WTC11 (cell line): ENCODE measurements around the gene ZC3H7B. TPM values are rescaled to one million over a fixed set of nuclear protein-coding genes. Genes with fewer than 3 reads are reported as not detected.

ENCODE experiments used
- ATAC-seq: fragments of 200-7000 bp; cut with Tn5 transposase; 2 replicates; pipeline ENCODE4 v1.10.0; 2021; ENCODE audit warnings: mild to moderate bottlenecking, moderate library complexity
- CTCF ChIA-PET: fragments of 300-600 bp; sonication (Branson Sonifier 250); formaldehyde crosslinking; loops from one replicate; lab custom pipeline; 2021; ENCODE audit warnings: antibody characterized with exemption; lab: Charles Lee
- POLR2A ChIA-PET: fragments of 350-600 bp; sonication (Branson Sonifier 250); formaldehyde crosslinking; loops from one replicate; lab custom pipeline; 2021; ENCODE audit warnings: antibody characterized with exemption; lab: Charles Lee
- DNase-seq: peaks from one replicate; pipeline ENCODE4 v3.0.0; 2021; ENCODE audit warnings: low spot score
- H3K27ac Mint-ChIP-seq: 2 replicates; pipeline ENCODE4 v1.8.0; 2021; ENCODE audit warnings: mixed read lengths
- H3K27me3 Mint-ChIP-seq: 2 replicates; pipeline ENCODE4 v1.8.0; 2021; ENCODE audit warnings: low read depth, mild to moderate bottlenecking, moderate library complexity, mixed read lengths
- H3K36me3 Mint-ChIP-seq: 2 replicates; pipeline ENCODE4 v1.8.0; 2021; ENCODE audit warnings: mixed read lengths
- H3K4me1 Mint-ChIP-seq: 2 replicates; pipeline ENCODE4 v1.8.0; 2022; ENCODE audit warnings: mixed read lengths
- H3K4me3 Mint-ChIP-seq: 2 replicates; pipeline ENCODE4 v1.8.0; 2021; ENCODE audit warnings: mild to moderate bottlenecking, moderate library complexity, mixed read lengths
- H3K9me3 Mint-ChIP-seq: 2 replicates; pipeline ENCODE4 v1.8.0; 2021; ENCODE audit warnings: mixed read lengths
- FOXJ3 ChIP-seq: sonication (generic); formaldehyde crosslinking; IDR thresholded peaks from 2 replicates; pipeline ENCODE4 v1.9.0; 2021; ENCODE audit warnings: missing genetic modification reagents, mild to moderate bottlenecking, borderline replicate concordance
- MXD4 ChIP-seq: fragments of 250-450 bp; sonication (Bioruptor Pico); IDR thresholded peaks from 2 replicates; pipeline ENCODE4 v1.8.0; 2021; ENCODE audit warnings: mild to moderate bottlenecking, moderate library complexity, borderline replicate concordance
- NR1H2 ChIP-seq: sonication (generic); formaldehyde crosslinking; IDR thresholded peaks from 2 replicates; pipeline ENCODE4 v1.9.0; 2021; ENCODE audit warnings: mild to moderate bottlenecking, moderate library complexity, missing genetic modification reagents
- NR2C2 ChIP-seq: sonication (generic); formaldehyde crosslinking; IDR thresholded peaks from 2 replicates; pipeline ENCODE4 v1.8.0; 2022; ENCODE audit warnings: mild to moderate bottlenecking, missing genetic modification reagents
- TEAD4 ChIP-seq: sonication (generic); formaldehyde crosslinking; IDR thresholded peaks from 2 replicates; pipeline ENCODE4 v1.8.0; 2022; ENCODE audit warnings: mild to moderate bottlenecking, missing genetic modification reagents
- ZBTB43 ChIP-seq: sonication (generic); formaldehyde crosslinking; IDR thresholded peaks from 2 replicates; pipeline ENCODE4 v1.8.1; 2023; ENCODE audit warnings: mild to moderate bottlenecking, missing genetic modification reagents
- ZNF121 ChIP-seq: sonication (generic); formaldehyde crosslinking; IDR thresholded peaks from 2 replicates; pipeline ENCODE4 v1.8.0; 2023; ENCODE audit warnings: missing genetic modification reagents
- total RNA-seq: library from RNA; stranded (reverse); gene quantifications from 3 replicates; pipeline ENCODE4 v1.2.3, GENCODE V29; 2021
- TF ChIP-seq, protein P1 (sequence below): sonication (generic); formaldehyde crosslinking; IDR thresholded peaks from 2 replicates; pipeline ENCODE4 v1.8.0; 2022; ENCODE audit warnings: mild to moderate bottlenecking, missing genetic modification reagents
- TF ChIP-seq, protein P2 (sequence below): sonication (generic); formaldehyde crosslinking; IDR thresholded peaks from 2 replicates; pipeline ENCODE4 v1.8.1; 2023; ENCODE audit warnings: mild to moderate bottlenecking, missing genetic modification reagents, moderate library complexity
- TF ChIP-seq, protein P3 (sequence below): sonication (generic); formaldehyde crosslinking; conservative IDR thresholded peaks from 2 replicates; pipeline ENCODE4 v1.8.1; 2023; ENCODE audit warnings: mild to moderate bottlenecking, low read depth, missing genetic modification reagents, moderate library complexity
- TF ChIP-seq, protein P4 (sequence below): sonication (generic); formaldehyde crosslinking; IDR thresholded peaks from 2 replicates; pipeline ENCODE4 v1.8.0; 2022; ENCODE audit warnings: mild to moderate bottlenecking, missing genetic modification reagents

Gene ZC3H7B
- total RNA-seq, 1 experiment from 2014 or later: 64.7 TPM

- TF ChIP-seq, protein P1, sequence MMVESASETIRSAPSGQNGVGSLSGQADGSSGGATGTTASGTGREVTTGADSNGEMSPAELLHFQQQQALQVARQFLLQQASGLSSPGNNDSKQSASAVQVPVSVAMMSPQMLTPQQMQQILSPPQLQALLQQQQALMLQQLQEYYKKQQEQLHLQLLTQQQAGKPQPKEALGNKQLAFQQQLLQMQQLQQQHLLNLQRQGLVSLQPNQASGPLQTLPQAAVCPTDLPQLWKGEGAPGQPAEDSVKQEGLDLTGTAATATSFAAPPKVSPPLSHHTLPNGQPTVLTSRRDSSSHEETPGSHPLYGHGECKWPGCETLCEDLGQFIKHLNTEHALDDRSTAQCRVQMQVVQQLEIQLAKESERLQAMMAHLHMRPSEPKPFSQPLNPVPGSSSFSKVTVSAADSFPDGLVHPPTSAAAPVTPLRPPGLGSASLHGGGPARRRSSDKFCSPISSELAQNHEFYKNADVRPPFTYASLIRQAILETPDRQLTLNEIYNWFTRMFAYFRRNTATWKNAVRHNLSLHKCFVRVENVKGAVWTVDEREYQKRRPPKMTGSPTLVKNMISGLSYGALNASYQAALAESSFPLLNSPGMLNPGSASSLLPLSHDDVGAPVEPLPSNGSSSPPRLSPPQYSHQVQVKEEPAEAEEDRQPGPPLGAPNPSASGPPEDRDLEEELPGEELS (CRISPR knock-in tag): no peak
Measured at GRCh38 chr22:41347066-41347859, 45.9 kb downstream of the ZC3H7B start (continued).

DNA sequence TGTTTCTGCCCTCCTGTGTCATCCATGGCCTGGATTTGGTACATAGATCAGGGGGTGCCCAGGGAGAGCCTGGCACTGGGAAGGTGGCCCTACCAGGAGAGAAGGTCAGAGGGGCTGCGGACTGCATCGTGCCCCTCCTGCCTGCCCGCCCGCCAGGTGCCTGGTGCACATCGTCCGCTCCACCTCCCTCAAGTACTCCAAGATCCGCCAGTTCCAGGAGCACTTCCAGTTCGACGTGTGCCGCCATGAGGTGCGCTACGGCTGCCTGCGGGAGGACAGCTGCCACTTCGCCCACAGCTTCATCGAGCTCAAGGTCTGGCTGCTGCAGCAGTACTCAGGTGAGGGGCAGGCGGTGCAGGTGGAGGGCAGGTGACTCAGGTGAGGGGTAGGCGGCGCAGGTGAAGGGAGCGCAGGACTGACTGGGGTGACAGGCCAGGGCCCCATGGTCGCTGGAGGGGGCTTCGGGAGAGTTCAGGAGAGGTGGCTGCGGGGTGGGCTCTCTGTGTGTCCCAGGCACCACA, 47.7 kb downstream of the ZC3H7B start:
- CTCF ChIA-PET: no interaction called here
- POLR2A ChIA-PET: no interaction called here

GRCh38 chr22:41350087-41350486, 48.8 kb downstream of the ZC3H7B start:
- CTCF ChIA-PET: interaction anchor here (1.1 kb wide), 1 partner anchor 104 kb away, joined by 3 read pairs; no protein-coding TSS in a partner anchor
- H3K4me3 Mint-ChIP-seq: no peak overlapping the region
- POLR2A ChIA-PET: no interaction called here
- TF ChIP-seq, protein P2, sequence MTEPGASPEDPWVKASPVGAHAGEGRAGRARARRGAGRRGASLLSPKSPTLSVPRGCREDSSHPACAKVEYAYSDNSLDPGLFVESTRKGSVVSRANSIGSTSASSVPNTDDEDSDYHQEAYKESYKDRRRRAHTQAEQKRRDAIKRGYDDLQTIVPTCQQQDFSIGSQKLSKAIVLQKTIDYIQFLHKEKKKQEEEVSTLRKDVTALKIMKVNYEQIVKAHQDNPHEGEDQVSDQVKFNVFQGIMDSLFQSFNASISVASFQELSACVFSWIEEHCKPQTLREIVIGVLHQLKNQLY (CRISPR knock-in tag): no peak
- TF ChIP-seq TEAD4 (CRISPR knock-in tag) (no peak), FOXJ3 (CRISPR knock-in tag) (no peak), MXD4 (CRISPR knock-in tag) (no peak)
- TF ChIP-seq, protein P3, sequence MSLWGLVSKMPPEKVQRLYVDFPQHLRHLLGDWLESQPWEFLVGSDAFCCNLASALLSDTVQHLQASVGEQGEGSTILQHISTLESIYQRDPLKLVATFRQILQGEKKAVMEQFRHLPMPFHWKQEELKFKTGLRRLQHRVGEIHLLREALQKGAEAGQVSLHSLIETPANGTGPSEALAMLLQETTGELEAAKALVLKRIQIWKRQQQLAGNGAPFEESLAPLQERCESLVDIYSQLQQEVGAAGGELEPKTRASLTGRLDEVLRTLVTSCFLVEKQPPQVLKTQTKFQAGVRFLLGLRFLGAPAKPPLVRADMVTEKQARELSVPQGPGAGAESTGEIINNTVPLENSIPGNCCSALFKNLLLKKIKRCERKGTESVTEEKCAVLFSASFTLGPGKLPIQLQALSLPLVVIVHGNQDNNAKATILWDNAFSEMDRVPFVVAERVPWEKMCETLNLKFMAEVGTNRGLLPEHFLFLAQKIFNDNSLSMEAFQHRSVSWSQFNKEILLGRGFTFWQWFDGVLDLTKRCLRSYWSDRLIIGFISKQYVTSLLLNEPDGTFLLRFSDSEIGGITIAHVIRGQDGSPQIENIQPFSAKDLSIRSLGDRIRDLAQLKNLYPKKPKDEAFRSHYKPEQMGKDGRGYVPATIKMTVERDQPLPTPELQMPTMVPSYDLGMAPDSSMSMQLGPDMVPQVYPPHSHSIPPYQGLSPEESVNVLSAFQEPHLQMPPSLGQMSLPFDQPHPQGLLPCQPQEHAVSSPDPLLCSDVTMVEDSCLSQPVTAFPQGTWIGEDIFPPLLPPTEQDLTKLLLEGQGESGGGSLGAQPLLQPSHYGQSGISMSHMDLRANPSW (CRISPR knock-in tag): no peak
- ATAC-seq (no peak), DNase-seq (no peak)
- H3K27me3 Mint-ChIP-seq: no peaks in the 10 kb centered on the region
- H3K27ac Mint-ChIP-seq: no peak overlapping the region
- H3K9me3 Mint-ChIP-seq: no peaks in the 10 kb centered on the region
- H3K36me3 Mint-ChIP-seq: peaks cover 40% of the 10 kb centered on the region
- H3K4me1 Mint-ChIP-seq: no peaks in the 10 kb centered on the region

More for the DNA sequence above, 47.7 kb downstream of the ZC3H7B start:
- no peaks in the 10 kb centered on the region for H3K27me3 Mint-ChIP-seq
- ATAC-seq (no peak), DNase-seq (no peak)
- H3K4me3 Mint-ChIP-seq: no peak overlapping the region
- no peak for TF ChIP-seq ZNF121
- no peak for TF ChIP-seq NR2C2
- no peak for TF ChIP-seq ZBTB43 (CRISPR knock-in tag)
- TF ChIP-seq, protein P1 (CRISPR knock-in tag): no peak
- TF ChIP-seq, protein P4, sequence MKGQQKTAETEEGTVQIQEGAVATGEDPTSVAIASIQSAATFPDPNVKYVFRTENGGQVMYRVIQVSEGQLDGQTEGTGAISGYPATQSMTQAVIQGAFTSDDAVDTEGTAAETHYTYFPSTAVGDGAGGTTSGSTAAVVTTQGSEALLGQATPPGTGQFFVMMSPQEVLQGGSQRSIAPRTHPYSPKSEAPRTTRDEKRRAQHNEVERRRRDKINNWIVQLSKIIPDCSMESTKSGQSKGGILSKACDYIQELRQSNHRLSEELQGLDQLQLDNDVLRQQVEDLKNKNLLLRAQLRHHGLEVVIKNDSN (CRISPR knock-in tag): no peak
- TF ChIP-seq NR1H2 (CRISPR knock-in tag): no peak
- peaks cover 44% of the 10 kb centered on the region for H3K36me3 Mint-ChIP-seq
- no peak overlapping the region for H3K27ac Mint-ChIP-seq
- H3K4me1 Mint-ChIP-seq: no peaks in the 10 kb centered on the region
- no peaks in the 10 kb centered on the region for H3K9me3 Mint-ChIP-seq
